Retinal pigment epithelial cell (primary cell): ENCODE measurements around the gene GRIA3.

Source experiments
- DNase-seq: peaks from one replicate; pipeline ENCODE4 v3.0.0-alpha.2; 2010; ENCODE audit warnings: low read depth
- H3K4me3 ChIP-seq: 2 replicates; pipeline ENCODE4 v1.5.1; 2011; ENCODE audit warnings: mild to moderate bottlenecking, low read length, control low read depth, moderate library complexity
- TF ChIP-seq, protein P1 (sequence below): conservative IDR thresholded peaks from 2 replicates; pipeline ENCODE4 v1.5.1; 2011; ENCODE audit warnings: low read depth, low read length, control low read depth, inconsistent platforms

The GRIA3 gene

DNA sequence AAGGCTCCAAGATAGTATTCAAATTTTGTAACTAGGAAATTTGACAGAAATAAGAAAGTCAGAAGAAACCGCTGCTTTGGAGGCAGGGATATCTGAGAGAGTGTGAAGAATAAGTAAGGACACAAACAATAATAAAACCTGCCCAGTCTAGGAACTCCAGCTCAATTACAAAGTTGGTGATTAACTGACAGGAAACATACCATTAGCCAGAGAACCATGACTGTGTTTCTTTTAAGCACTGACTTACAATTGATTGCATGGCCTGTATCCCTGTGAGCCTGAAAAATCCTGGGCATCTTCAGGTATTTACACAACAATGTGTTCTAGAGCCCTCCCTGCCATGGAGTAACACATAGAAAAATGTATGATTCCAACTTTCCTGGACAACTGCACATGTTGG lies 127.4 kb downstream of the GRIA3 start:
- TF ChIP-seq, protein P1, sequence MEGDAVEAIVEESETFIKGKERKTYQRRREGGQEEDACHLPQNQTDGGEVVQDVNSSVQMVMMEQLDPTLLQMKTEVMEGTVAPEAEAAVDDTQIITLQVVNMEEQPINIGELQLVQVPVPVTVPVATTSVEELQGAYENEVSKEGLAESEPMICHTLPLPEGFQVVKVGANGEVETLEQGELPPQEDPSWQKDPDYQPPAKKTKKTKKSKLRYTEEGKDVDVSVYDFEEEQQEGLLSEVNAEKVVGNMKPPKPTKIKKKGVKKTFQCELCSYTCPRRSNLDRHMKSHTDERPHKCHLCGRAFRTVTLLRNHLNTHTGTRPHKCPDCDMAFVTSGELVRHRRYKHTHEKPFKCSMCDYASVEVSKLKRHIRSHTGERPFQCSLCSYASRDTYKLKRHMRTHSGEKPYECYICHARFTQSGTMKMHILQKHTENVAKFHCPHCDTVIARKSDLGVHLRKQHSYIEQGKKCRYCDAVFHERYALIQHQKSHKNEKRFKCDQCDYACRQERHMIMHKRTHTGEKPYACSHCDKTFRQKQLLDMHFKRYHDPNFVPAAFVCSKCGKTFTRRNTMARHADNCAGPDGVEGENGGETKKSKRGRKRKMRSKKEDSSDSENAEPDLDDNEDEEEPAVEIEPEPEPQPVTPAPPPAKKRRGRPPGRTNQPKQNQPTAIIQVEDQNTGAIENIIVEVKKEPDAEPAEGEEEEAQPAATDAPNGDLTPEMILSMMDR, result no peak
- H3K4me3 ChIP-seq, result no peak overlapping the region
- DNase-seq, result no peak

DNA sequence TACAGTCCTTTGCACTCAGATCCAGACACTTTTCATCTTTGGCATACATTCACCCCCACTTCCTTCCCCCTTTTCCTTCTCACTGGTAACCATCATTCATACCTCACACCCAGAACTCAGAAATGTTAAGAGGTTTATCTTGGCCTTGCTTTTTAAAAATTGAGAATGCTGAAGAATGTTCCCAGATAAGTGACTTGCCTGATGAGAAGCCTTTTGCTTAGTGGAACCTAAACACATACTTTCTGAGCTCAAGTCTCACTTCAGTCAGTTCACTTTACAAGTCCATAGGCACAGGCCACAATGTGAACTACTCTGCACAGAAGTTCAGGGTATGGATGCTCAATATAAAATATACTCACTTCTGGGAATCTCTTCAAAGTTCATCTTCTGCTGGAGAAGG lies 129.4 kb downstream of the GRIA3 start:
- H3K4me3 ChIP-seq, result no peak overlapping the region
- TF ChIP-seq, protein P1, result no peak
- no peak for DNase-seq

DNA sequence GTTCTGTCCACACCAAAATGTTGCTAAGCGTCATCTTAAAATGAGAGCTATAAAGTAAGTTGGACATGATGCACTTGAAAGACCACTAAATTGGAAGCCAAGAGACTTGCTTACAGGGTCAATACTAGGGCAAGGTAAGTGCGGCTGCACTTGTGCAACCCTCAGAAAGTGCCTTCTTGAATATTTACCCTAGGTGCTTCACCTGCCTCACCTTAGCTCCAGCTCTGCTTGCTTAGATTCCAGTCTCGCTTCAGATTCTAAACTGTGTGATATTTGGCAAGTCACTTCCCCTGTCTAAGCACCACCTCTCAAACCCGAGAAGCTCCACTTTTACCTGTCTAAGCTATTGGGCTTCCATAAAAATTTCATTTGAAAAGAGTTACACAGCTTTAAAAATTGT lies 136.5 kb downstream of the GRIA3 start:
- no peak overlapping the region for H3K4me3 ChIP-seq
- no peak for DNase-seq
- TF ChIP-seq, protein P1, result no peak

DNA sequence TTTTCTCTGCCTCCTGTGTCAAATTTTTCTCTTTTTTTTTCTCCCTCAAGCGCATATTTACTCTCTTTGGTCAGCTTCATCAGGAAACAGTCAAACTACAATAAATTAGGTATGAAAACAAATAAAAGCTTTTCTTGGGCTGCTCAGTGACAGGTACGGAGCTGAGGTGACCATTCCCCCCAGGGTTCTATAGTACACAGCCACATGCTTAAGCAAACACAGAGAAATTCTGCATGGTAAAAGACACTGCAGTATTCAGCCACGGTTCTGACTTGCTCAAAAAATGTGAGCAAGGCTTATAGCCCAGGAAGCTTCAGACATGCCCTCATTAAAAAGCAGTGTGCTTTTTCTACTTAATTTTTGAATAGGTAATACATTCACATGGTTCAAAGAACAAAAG lies 138.5 kb downstream of the GRIA3 start:
- TF ChIP-seq, protein P1, result no peak
- H3K4me3 ChIP-seq, result no peak overlapping the region
- no peak for DNase-seq

DNA sequence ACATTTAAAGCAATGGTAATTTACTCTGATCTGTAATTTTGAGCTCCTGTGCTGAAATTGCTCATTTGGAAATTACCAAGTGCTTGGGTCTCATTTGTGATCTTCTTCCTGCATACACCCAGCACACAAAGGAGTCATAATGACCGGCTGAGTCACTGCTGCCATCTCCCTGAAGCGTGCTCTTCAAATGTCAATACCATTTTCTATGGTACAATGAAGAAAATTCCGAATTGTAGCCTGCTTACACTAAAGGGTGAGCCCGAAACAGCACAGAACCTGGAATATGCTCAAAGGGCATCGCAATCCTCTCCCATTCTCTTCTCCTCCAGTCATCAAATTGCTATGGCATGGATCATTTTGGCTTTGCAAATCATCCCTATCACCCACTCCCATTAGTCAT lies 140.5 kb downstream of the GRIA3 start:
- H3K4me3 ChIP-seq, result no peak overlapping the region
- DNase-seq, result no peak
- TF ChIP-seq, protein P1, result no peak

DNA sequence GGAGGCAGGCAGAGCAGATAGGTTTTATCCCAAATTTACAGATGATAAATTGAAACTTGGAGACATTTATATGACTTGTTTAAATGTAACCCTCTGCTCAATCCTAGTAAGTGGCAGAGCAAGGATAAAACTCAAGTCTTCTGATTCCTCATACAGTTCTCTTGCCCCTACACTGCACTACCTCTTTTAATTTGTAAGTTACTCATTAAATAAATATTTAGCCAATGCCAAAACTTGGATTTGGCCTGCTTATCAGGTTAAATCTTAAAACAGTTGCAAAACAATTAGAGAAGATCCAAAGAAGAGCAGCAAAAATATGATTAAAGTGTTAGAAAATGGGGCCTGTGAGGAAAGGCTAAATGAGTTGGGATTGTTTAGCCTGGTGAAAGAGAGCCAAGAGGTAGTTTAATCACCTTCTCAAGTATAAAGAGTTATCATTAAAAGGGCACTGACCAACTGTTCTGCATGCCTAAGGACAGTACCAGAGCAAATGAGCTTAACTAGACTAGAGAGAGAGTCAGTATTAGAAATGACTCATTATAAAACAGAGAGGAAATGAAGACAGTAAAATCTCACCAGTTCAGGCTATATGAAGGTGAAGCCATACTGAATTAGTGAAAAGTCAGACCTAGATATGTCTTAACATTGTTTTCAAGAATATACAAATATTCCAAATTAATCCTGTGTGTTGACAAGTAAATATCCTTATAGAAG lies 146.3 kb downstream of the GRIA3 start:
- no peak overlapping the region for H3K4me3 ChIP-seq
- no peak for DNase-seq
- TF ChIP-seq, protein P1, result no peak

DNA sequence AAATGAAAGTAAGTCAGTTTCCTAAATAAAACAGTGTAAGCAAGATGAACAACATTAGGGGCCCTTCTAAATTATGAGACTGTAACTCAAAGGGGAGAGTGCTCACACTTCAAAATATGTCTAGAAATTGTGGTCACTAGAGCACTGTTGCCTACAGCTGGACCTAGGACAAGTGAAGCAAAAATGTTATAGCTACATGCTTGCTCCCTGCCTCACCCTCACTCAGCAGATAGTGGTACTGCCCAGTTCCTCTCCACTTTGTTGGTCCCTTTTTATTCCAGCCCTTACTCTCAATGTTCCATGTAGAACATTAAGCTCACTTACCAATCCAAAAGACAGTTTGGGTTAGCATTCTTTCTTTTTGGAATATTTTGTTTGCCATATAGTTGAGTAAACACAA lies 147.3 kb downstream of the GRIA3 start:
- no peak overlapping the region for H3K4me3 ChIP-seq
- TF ChIP-seq, protein P1, result no peak
- no peak for DNase-seq
